HG03280 (cell line): ENCODE measurements around the gene ALPG.

Experiments used
- ATAC-seq: cut with Tn5 transposase; IDR thresholded peaks from one replicate; pipeline ENCODE4 v1.9.1; 2021; ENCODE audit warnings: mild to moderate bottlenecking, moderate library complexity; ENCODE audit not compliant: unreplicated experiment

ALPG gene

GRCh38 chr2:232456296-232457120 is 49.9 kb downstream of the ALPG start:
- no peak for ATAC-seq

- no peak for ATAC-seq
Observed at GRCh38 chr2:232457121-232458011, 50.7 kb downstream of the ALPG start.

GRCh38 chr2:232458051-232458660 is 51.5 kb downstream of the ALPG start:
- no peak for ATAC-seq

GRCh38 chr2:232458661-232459418 is 52.2 kb downstream of the ALPG start:
- ATAC-seq = no peak

GRCh38 chr2:232459419-232460035 is 52.9 kb downstream of the ALPG start:
- no peak for ATAC-seq

- ATAC-seq = no peak
Observed at GRCh38 chr2:232460171-232460570, 53.5 kb downstream of the ALPG start.
